Stomach (tissue), 4 donors: Measurements from ENCODE around the gene ANKS1B.

ENCODE experiments used
- CTCF ChIP-seq, 7 experiments: fragments of 450-650 bp in 4 of 7; fragments of 200-600 bp in 3 of 7; sonication (generic) in 3 of 7; IDR thresholded peaks; one replicate each; pipeline ENCODE4 v1.5.1; 2016 to 2019; ENCODE audit warnings: antibody characterized with exemption in 7 of 7, control low read depth in 2 of 7, mild to moderate bottlenecking in 1 of 7
- EP300 ChIP-seq: sonication (generic); formaldehyde crosslinking; IDR thresholded peaks from one replicate; pipeline ENCODE4 v1.6.1; 2017; ENCODE audit warnings: antibody characterized with exemption

- TF ChIP-seq CTCF (IDR thresholded peaks at IDR 0.05) (no peak), EP300 (no peak)
These were observed 921.6 kb downstream of the ANKS1B start for GRCh38 chr12:99063182-99063581.
